Measurements from ENCODE around the gene SDHAF2. TPM values are rescaled to one million over a fixed set of nuclear protein-coding genes. Genes with fewer than 3 reads are reported as not detected.
A peak's percentile ranks its signal among the peaks of the same experiment; 100 is the strongest.

SDHAF2 gene
- total and polyA plus RNA-seq, 9 of the 15 experiments (the other 6 are each of a cell fraction or from before 2014, with no cell fraction given) = 21.2 to 144 (median 40.4) TPM

- TF ChIP-seq TFAP4 (CRISPR knock-in tag; IDR thresholded peaks at IDR 0.05; ENCODE audit: borderline replicate concordance) = peak; percentile 20; the same call in 1 of the 2 replicates
- TF ChIP-seq MEF2D (tag; conservative IDR thresholded peaks at IDR 0.05; ENCODE audit: low read depth) = no peak
- TF ChIP-seq EP300 (IDR thresholded peaks at IDR 0.05; ENCODE audit: low read length) = no peak
- peak; percentile 46; the same call in 1 of the 2 replicates for TF ChIP-seq ETV1 (tag; conservative IDR thresholded peaks at IDR 0.05; ENCODE audit: low read depth)
- TF ChIP-seq SNIP1 (IDR thresholded peaks at IDR 0.05; ENCODE audit: low read depth) = no peak
- TF ChIP-seq ZNF232 (CRISPR knock-in tag; IDR thresholded peaks at IDR 0.05) = no peak
Measured at GRCh38 chr11:61384271-61385242, 45.4 kb upstream of the SDHAF2 start (continued).

- Histone ChIP-seq H3K79me2 (ENCODE audit: control insufficient read depth, insufficient read depth, low read length) (no peaks in the 10 kb centered on the region), H3K9me3 (replicated peaks; ENCODE audit: control insufficient read depth, insufficient read depth, low read depth, low read length) (peaks cover 9% of the 10 kb centered on the region; the same call in 1 of the 2 replicates), H2AFZ (ENCODE audit: low read depth, low read length) (no peak overlapping the region), H3K27ac (ENCODE audit: extremely low read depth, low read depth, low read length) (no peak overlapping the region), H3K9me1 (ENCODE audit: control insufficient read depth, insufficient read depth, low read length) (no peaks in the 10 kb centered on the region), H3K36me3 (ENCODE audit: control insufficient read depth, insufficient read depth, low read length) (no peaks in the 10 kb centered on the region; the same call in 2 of the 3 replicates), H4K20me1 (replicated peaks; ENCODE audit: control insufficient read depth, insufficient read depth, low read length) (no peaks in the 10 kb centered on the region), H3K4me3 (no peak overlapping the region), H3K27me3 (ENCODE audit: control insufficient read depth in 2 of 2, insufficient read depth in 2 of 2, low read length in 2 of 2) (no peaks in the 10 kb centered on the region; a peak in 1 of 5 replicates), H3K4me2 (ENCODE audit: insufficient read depth, low read length) (no peak overlapping the region), H3K9ac (ENCODE audit: insufficient read depth in 1 of 2, low read depth in 2 of 2, low read length in 2 of 2) (no peak overlapping the region), H3K4me1 (replicated peaks in 1 of 2; ENCODE audit: control insufficient read depth in 2 of 2, insufficient read depth in 2 of 2, low read length in 2 of 2) (peaks cover 4 to 14% of the 10 kb centered on the region in 2 experiments; a peak in 4 of 5 replicates)
- ATAC-seq = no peak
- ChIA-PET POLR2A (interaction anchor here (1.0 kb wide), 2 partner anchors 17 to 74 kb away, joined by 3 read pairs; no protein-coding TSS in a partner anchor), CTCF (ENCODE audit: low intra/inter-chr PET ratio) (no interaction called here)
- DNase-seq (ENCODE audit: extremely low read depth in 1 of 4, low spot score in 3 of 4) = no peak
- in situ Hi-C loops (cut with MboI) = no loop called here
- intact Hi-C loops (cut with micrococcal nuclease) = no loop called here
- no TSS peak for BruUV-seq (replicated peaks)
- FAIRE-seq = no peak
- WGBS (ENCODE audit: insufficient coverage, low coverage, missing lambda C conversion rate) = 55% methylated on average over 1 of the region's 1 CpG
- TF ChIP-seq SLC30A9 (CRISPR knock-in tag; IDR thresholded peaks at IDR 0.05) (no peak), ZNF324 (CRISPR knock-in tag; IDR thresholded peaks at IDR 0.05) (no peak), GMEB1 (CRISPR knock-in tag; IDR thresholded peaks at IDR 0.05) (no peak), ZNF41 (CRISPR knock-in tag; conservative IDR thresholded peaks at IDR 0.05) (no peak), DNMT1 (IDR thresholded peaks at IDR 0.05) (no peak), ZNF449 (CRISPR knock-in tag; IDR thresholded peaks at IDR 0.05) (no peak), CREB1 (IDR thresholded peaks at IDR 0.05) (no peak), CREB1 (CRISPR knock-in tag; IDR thresholded peaks at IDR 0.05) (no peak), RBM22 (IDR thresholded peaks at IDR 0.05; ENCODE audit: low read depth, low read length, poor library complexity, severe bottlenecking) (no peak), NCOR1 (IDR thresholded peaks at IDR 0.05) (no peak), MEF2A (IDR thresholded peaks at IDR 0.05; ENCODE audit: control insufficient read depth, low read depth, low read length) (no peak), ZNF263 (CRISPR knock-in tag; IDR thresholded peaks at IDR 0.05; ENCODE audit: borderline replicate concordance) (no peak)
Measured at GRCh38 chr11:61390161-61390560, 39.8 kb upstream of the SDHAF2 start.
